GM23248 (cell line): Measurements from ENCODE around the gene CCDC24. TPM values are rescaled to one million over a fixed set of nuclear protein-coding genes. Genes with fewer than 3 reads are reported as not detected.

Experiments
- DNase-seq: peaks from one replicate; pipeline ENCODE4 v3.0.0-alpha.2; 2015
- H2AFZ ChIP-seq: fragments of 200-600 bp; sonication (generic); 2 replicates; pipeline ENCODE4 v1.6.1; 2016; ENCODE audit warnings: antibody characterized with exemption
- H3F3A ChIP-seq: fragments of 200-600 bp; sonication (generic); 2 replicates; pipeline ENCODE4 v1.6.1; 2016; ENCODE audit warnings: mild to moderate bottlenecking, antibody characterized with exemption, mixed run types; ENCODE audit not compliant: insufficient read depth
- H3K27ac ChIP-seq: fragments of 200-600 bp; sonication (generic); 2 replicates; pipeline ENCODE4 v1.5.1; 2016; ENCODE audit warnings: mild to moderate bottlenecking
- H3K27me3 ChIP-seq: fragments of 200-600 bp; sonication (generic); replicated peaks from 2 replicates; pipeline ENCODE4 v1.6.1; 2016; ENCODE audit warnings: mild to moderate bottlenecking; ENCODE audit not compliant: insufficient read depth
- H3K36me3 ChIP-seq: fragments of 200-600 bp; sonication (generic); 2 replicates; pipeline ENCODE4 v1.6.1; 2016; ENCODE audit warnings: low read depth, mild to moderate bottlenecking
- H3K4me1 ChIP-seq: fragments of 200-600 bp; sonication (generic); 2 replicates; pipeline ENCODE4 v1.6.1; 2016; ENCODE audit warnings: mild to moderate bottlenecking; ENCODE audit not compliant: insufficient read depth
- H3K4me2 ChIP-seq: fragments of 200-600 bp; sonication (generic); one replicate; pipeline ENCODE4 v1.6.1; 2016; ENCODE audit warnings: mild to moderate bottlenecking; ENCODE audit not compliant: unreplicated experiment
- H3K4me3 ChIP-seq: fragments of 200-600 bp; sonication (generic); 2 replicates; pipeline ENCODE4 v1.5.1; 2016; ENCODE audit warnings: mild to moderate bottlenecking
- H3K79me2 ChIP-seq: fragments of 200-600 bp; sonication (generic); 2 replicates; pipeline ENCODE4 v1.6.1; 2016; ENCODE audit warnings: mild to moderate bottlenecking; ENCODE audit not compliant: insufficient read depth
- H3K9ac ChIP-seq: fragments of 200-600 bp; sonication (generic); 2 replicates; pipeline ENCODE4 v1.6.1; 2016; ENCODE audit warnings: mild to moderate bottlenecking
- H3K9me2 ChIP-seq: fragments of 200-600 bp; sonication (generic); 2 replicates; pipeline ENCODE4 v1.6.1; 2016; ENCODE audit warnings: mixed run types, mild to moderate bottlenecking, moderate library complexity; ENCODE audit not compliant: insufficient read depth
- H3K9me3 ChIP-seq: fragments of 200-600 bp; sonication (generic); one replicate; pipeline ENCODE4 v1.6.1; 2017; ENCODE audit warnings: low read depth
- H4K20me1 ChIP-seq: fragments of 200-600 bp; sonication (generic); 2 replicates; pipeline ENCODE4 v1.6.0; 2016; ENCODE audit not compliant: insufficient read depth
- EZH2 ChIP-seq: fragments of 200-600 bp; sonication (generic); IDR thresholded peaks from 2 replicates; pipeline ENCODE4 v1.6.1; 2018; ENCODE audit warnings: antibody characterized with exemption, mild to moderate bottlenecking; ENCODE audit not compliant: insufficient read depth, poor library complexity, severe bottlenecking
- EZH2phosphoT487 ChIP-seq: fragments of 200-600 bp; sonication (generic); IDR thresholded peaks from 2 replicates; pipeline ENCODE4 v1.6.1; 2018; ENCODE audit warnings: antibody characterized with exemption, moderate library complexity, mild to moderate bottlenecking, low read depth; ENCODE audit not compliant: insufficient read depth
- WGBS, 2 experiments: methylation state at CpG; one replicate each; pipeline ENCODE4 v1.1.6; 2015 to 2017; ENCODE audit warnings: low lambda C conversion rate in 2 of 2, low coverage in 1 of 2; ENCODE audit errors: missing lambda C conversion rate in 2 of 2; 5-methylcytosine and 5-hydroxymethylcytosine counted together
- in situ Hi-C: fragments of 300-500 bp; cut with MboI; formaldehyde crosslinking; loops from 2 replicates; pipeline ENCODE4 v1.15.0; 2020
- polyA plus RNA-seq: library from polyadenylated mRNA; unstranded; fragments of >200 nt; fragmentation: Nextera tagmentation; extraction: Ambion mirVana; gene quantifications from 2 replicates; pipeline ENCODE4 v1.2.1, GENCODE V29; 2016
- total RNA-seq: library from RNA; depleted of rRNA; stranded (reverse); fragments of >200 nt; shearing (Covaris generic); gene quantifications from 2 replicates; pipeline ENCODE4 v1.2.3, GENCODE V29; 2014

Gene CCDC24
- total and polyA plus RNA-seq, 2 experiments from 2014 or later: 3.1 to 4.3 TPM

DNA sequence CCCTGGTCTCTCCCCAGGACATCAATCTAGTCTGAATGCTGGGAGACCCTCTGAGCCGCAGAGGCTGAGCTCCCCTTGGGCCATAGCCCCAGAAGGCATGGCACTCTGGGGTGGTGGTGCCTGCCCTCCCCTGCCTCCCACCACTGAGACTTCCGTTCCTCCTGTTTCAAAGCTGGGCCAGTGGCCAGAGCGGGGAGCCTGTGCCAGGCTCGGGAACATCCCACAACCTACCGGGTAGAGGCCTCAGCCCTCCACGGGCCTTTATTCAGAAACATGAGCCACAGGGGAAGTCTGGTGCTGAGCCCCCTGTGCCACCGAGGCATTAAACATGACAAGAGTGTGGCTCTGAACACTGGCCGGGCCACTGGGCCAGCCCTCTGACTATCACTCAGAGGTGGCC lies 8.1 kb downstream of the CCDC24 start:
- Histone ChIP-seq H2AFZ (no peak overlapping the region), H3K4me2 (no peak overlapping the region), H3K4me1 (peaks cover 5% of the 10 kb centered on the region; the same call in 1 of the 2 replicates), H3K79me2 (no peaks in the 10 kb centered on the region), H3K27ac (no peak overlapping the region), H3K9me2 (no peaks in the 10 kb centered on the region), H3K9ac (no peak overlapping the region), H4K20me1 (no peaks in the 10 kb centered on the region), H3K27me3 (no peaks in the 10 kb centered on the region), H3K4me3 (no peak overlapping the region), H3K9me3 (no peaks in the 10 kb centered on the region), H3K36me3 (peaks cover 3% of the 10 kb centered on the region; the same call in 1 of the 2 replicates), H3F3A (no peaks in the 10 kb centered on the region)
- in situ Hi-C loops: no loop called here
- no peak for DNase-seq
- 81 to 87% methylated on average over 8 of the region's 8 CpGs for WGBS, 2 experiments
- TF ChIP-seq EZH2 (no peak), EZH2phosphoT487 (no peak)

DNA sequence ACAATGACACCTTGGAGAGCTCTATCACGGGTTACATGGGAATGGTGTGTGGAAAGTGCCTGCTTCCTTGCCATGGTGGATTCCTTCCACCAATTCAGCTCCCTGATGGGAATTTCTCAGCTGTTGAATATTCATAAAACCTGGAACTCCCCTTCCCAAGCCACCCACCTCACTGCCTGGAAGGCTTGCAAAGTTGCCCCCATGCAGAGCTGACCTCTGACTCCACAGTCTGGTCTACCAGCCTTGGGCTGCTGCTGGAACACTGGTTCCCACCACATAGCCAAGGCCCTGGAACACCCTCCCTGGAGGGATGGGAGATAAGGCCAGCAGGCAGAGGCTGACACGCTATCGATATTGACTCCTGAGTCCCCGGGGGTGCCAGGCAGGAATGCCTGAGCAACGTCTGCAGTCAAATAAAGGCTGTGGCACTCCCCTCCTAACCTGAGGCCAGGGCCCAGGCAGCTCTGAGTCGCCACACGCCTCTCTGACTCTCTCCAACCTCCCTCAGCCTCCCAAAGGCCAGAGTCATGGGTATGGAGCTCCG lies 8.8 kb downstream of the CCDC24 start:
- H3K9me2 ChIP-seq: no peaks in the 10 kb centered on the region
- peaks cover 3% of the 10 kb centered on the region; the same call in 1 of the 2 replicates for H3K36me3 ChIP-seq
- H4K20me1 ChIP-seq: no peaks in the 10 kb centered on the region
- DNase-seq: no peak
- no peaks in the 10 kb centered on the region for H3K27me3 ChIP-seq
- H3K4me1 ChIP-seq: no peaks in the 10 kb centered on the region
- H3K9ac ChIP-seq: no peak overlapping the region
- H3K27ac ChIP-seq: no peak overlapping the region
- H3F3A ChIP-seq: no peaks in the 10 kb centered on the region
- WGBS, 2 experiments: 79% methylated on average over 8 of the region's 8 CpGs
- H2AFZ ChIP-seq: no peak overlapping the region
- no peak for TF ChIP-seq EZH2phosphoT487
- TF ChIP-seq EZH2: no peak
- no peaks in the 10 kb centered on the region for H3K79me2 ChIP-seq
- in situ Hi-C loops: no loop called here
- H3K4me2 ChIP-seq: no peak overlapping the region
- no peaks in the 10 kb centered on the region for H3K9me3 ChIP-seq
- no peak overlapping the region for H3K4me3 ChIP-seq

DNA sequence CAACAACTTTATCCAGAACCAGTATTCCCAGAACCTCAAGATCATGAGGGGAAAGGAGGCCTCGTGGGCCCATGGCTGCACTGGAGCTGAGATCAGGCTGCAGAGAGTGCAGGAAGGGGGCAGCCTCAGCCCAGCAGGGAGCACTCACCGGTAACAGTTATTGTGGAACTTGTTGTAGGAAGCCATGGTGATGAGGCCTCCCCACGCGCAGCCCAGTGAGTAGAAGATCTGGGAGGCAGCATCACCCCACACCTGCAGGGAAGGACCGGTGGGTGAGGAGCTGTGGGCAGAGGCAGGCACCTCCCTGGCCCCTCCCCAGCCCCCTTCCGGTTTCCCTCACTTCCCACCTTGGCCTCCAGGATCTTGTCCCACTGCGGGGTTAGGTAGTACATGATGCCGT lies 10.8 kb downstream of the CCDC24 start:
- no peak for DNase-seq
- no peaks in the 10 kb centered on the region for H3K9me3 ChIP-seq
- no peak overlapping the region for H2AFZ ChIP-seq
- H3K79me2 ChIP-seq: no peaks in the 10 kb centered on the region
- peaks cover 3% of the 10 kb centered on the region; the same call in 1 of the 2 replicates for H3K36me3 ChIP-seq
- H3K27ac ChIP-seq: no peak overlapping the region
- H3K27me3 ChIP-seq: no peaks in the 10 kb centered on the region
- H3K9me2 ChIP-seq: no peaks in the 10 kb centered on the region
- TF ChIP-seq EZH2: no peak
- TF ChIP-seq EZH2phosphoT487: no peak
- no peak overlapping the region for H3K4me2 ChIP-seq
- H3K4me3 ChIP-seq: no peak overlapping the region
- WGBS, 2 experiments: 74 to 79% methylated on average over 7 to 8 of the region's 8 CpGs
- in situ Hi-C loops: no loop called here
- 0 out of 2 replicates have a peak, but pooled peaks cover 3% of the 10 kb centered on the region for H3K4me1 ChIP-seq
- H3F3A ChIP-seq: no peaks in the 10 kb centered on the region
- no peak overlapping the region for H3K9ac ChIP-seq
- no peaks in the 10 kb centered on the region for H4K20me1 ChIP-seq

DNA sequence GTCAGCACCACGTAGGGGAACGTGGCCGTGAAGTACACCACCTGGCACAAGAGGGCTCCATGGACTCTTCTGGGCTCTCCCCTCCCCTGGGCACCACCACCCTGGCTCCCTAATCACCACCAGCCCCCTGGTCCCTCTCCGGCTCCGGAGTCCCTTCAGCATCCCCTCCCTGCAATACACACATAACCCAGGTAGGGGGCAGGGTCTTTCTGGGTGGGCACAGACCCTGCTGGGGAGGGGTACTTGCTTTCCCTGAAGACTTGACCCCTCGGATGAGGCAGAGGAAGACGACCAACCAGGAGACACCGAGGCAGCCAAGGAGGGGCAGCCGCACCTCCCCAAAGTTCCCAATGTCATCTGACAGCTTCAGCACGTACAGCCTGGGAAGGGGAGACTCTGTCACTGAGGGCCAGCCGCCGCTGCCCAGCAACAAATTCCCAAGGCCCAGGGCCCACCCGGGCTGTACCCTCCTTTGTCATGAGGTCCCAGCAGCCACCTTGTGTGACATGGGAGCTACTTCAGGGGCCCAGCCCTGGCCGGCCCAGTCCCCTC lies 11.3 kb downstream of the CCDC24 start:
- Histone ChIP-seq H3K79me2 (no peaks in the 10 kb centered on the region), H2AFZ (no peak overlapping the region), H3F3A (no peaks in the 10 kb centered on the region), H4K20me1 (no peaks in the 10 kb centered on the region), H3K9me3 (no peaks in the 10 kb centered on the region), H3K27ac (no peak overlapping the region), H3K4me1 (0 out of 2 replicates have a peak, but pooled peaks cover 3% of the 10 kb centered on the region), H3K9ac (no peak overlapping the region), H3K27me3 (no peaks in the 10 kb centered on the region), H3K36me3 (peaks cover 3% of the 10 kb centered on the region; the same call in 1 of the 2 replicates), H3K9me2 (no peaks in the 10 kb centered on the region), H3K4me2 (no peak overlapping the region), H3K4me3 (no peak overlapping the region)
- in situ Hi-C loops: no loop called here
- DNase-seq: no peak
- TF ChIP-seq EZH2phosphoT487 (no peak), EZH2 (no peak)
- WGBS, 2 experiments: 65 to 79% methylated on average over 7 to 14 of the region's 14 CpGs
